ENCODE measurements around the gene COX19. TPM values are rescaled to one million over a fixed set of nuclear protein-coding genes. Genes with fewer than 3 reads are reported as not detected.

The COX19 gene
- polyA plus RNA-seq, 1 donor from 2014 or later = 16.0 TPM

GRCh38 chr7:985915-986741, 10.8 kb upstream of the COX19 start:
- Histone ChIP-seq H3K9me3 (ENCODE audit: low read length) (no peaks in the 10 kb centered on the region), H3K79me2 (replicated peaks; ENCODE audit: insufficient read depth, low read length) (no peaks in the 10 kb centered on the region), H3K36me3 (ENCODE audit: insufficient read depth, low read length) (no peaks in the 10 kb centered on the region), H3K27me3 (ENCODE audit: insufficient read depth, low read depth, low read length) (no peaks in the 10 kb centered on the region), H3K27ac (ENCODE audit: low read length) (no peak overlapping the region), H3F3A (ENCODE audit: insufficient read depth, low read length, poor library complexity, severe bottlenecking) (no peaks in the 10 kb centered on the region), H3K9ac (ENCODE audit: low read length) (no peak overlapping the region), H3K4me2 (ENCODE audit: low read length) (no peak overlapping the region), H3K9me2 (ENCODE audit: insufficient read depth, low read length) (no peaks in the 10 kb centered on the region), H3K4me3 (ENCODE audit: low read length) (no peak overlapping the region), H4K20me1 (ENCODE audit: insufficient read depth) (no peaks in the 10 kb centered on the region), H2AFZ (ENCODE audit: low read depth, low read length) (no peak overlapping the region)
- TF ChIP-seq EZH2 (IDR thresholded peaks at IDR 0.05; ENCODE audit: borderline replicate concordance, insufficient read depth, low read length, poor library complexity, severe bottlenecking) (no peak), REST (IDR thresholded peaks at IDR 0.05; ENCODE audit: borderline replicate concordance) (no peak), POLR2AphosphoS5 (IDR thresholded peaks at IDR 0.05) (peak; percentile 1)

- no peaks in the 10 kb centered on the region for H3K9me3 ChIP-seq (ENCODE audit: low read length)
- no peak overlapping the region for H2AFZ ChIP-seq (ENCODE audit: low read depth, low read length)
- no peaks in the 10 kb centered on the region for H3K36me3 ChIP-seq (ENCODE audit: insufficient read depth, low read length)
- H4K20me1 ChIP-seq (ENCODE audit: insufficient read depth) = no peaks in the 10 kb centered on the region
- H3K27ac ChIP-seq (ENCODE audit: low read length) = no peak overlapping the region
- H3K27me3 ChIP-seq (ENCODE audit: insufficient read depth, low read depth, low read length) = no peaks in the 10 kb centered on the region
- H3K79me2 ChIP-seq (replicated peaks; ENCODE audit: insufficient read depth, low read length) = no peaks in the 10 kb centered on the region
- H3K9me2 ChIP-seq (ENCODE audit: insufficient read depth, low read length) = no peaks in the 10 kb centered on the region
- H3K9ac ChIP-seq (ENCODE audit: low read length) = no peak overlapping the region
- H3K4me3 ChIP-seq (ENCODE audit: low read length) = no peak overlapping the region
- TF ChIP-seq REST (IDR thresholded peaks at IDR 0.05; ENCODE audit: borderline replicate concordance) (no peak), EZH2 (IDR thresholded peaks at IDR 0.05; ENCODE audit: borderline replicate concordance, insufficient read depth, low read length, poor library complexity, severe bottlenecking) (no peak), POLR2AphosphoS5 (IDR thresholded peaks at IDR 0.05) (peak; percentile 11), MXI1 (conservative IDR thresholded peaks at IDR 0.05; ENCODE audit: poor library complexity, severe bottlenecking) (no peak), EP300 (conservative IDR thresholded peaks at IDR 0.05; ENCODE audit: poor library complexity, severe bottlenecking) (no peak)
- no peaks in the 10 kb centered on the region for H3F3A ChIP-seq (ENCODE audit: insufficient read depth, low read length, poor library complexity, severe bottlenecking)
- no peak overlapping the region for H3K4me2 ChIP-seq (ENCODE audit: low read length)
Observed at GRCh38 chr7:985127-985416, 9.7 kb upstream of the COX19 start.

Data from neural cell (in vitro differentiated cells).